ENCODE results near the gene BRDT.

Gene BRDT

GRCh38 chr1:92031281-92032110 is 82.3 kb downstream of the BRDT start:
- Histone ChIP-seq H3K4me3 (replicated peaks; ENCODE audit: insufficient read depth, low read length) (no peak overlapping the region), H3K27me3 (ENCODE audit: insufficient read depth, poor library complexity, severe bottlenecking) (peaks cover 8% of the 10 kb centered on the region), H3K27ac (replicated peaks) (no peak overlapping the region)
- TF ChIP-seq, protein P1, sequence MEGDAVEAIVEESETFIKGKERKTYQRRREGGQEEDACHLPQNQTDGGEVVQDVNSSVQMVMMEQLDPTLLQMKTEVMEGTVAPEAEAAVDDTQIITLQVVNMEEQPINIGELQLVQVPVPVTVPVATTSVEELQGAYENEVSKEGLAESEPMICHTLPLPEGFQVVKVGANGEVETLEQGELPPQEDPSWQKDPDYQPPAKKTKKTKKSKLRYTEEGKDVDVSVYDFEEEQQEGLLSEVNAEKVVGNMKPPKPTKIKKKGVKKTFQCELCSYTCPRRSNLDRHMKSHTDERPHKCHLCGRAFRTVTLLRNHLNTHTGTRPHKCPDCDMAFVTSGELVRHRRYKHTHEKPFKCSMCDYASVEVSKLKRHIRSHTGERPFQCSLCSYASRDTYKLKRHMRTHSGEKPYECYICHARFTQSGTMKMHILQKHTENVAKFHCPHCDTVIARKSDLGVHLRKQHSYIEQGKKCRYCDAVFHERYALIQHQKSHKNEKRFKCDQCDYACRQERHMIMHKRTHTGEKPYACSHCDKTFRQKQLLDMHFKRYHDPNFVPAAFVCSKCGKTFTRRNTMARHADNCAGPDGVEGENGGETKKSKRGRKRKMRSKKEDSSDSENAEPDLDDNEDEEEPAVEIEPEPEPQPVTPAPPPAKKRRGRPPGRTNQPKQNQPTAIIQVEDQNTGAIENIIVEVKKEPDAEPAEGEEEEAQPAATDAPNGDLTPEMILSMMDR (IDR thresholded peaks at IDR 0.05; ENCODE audit: insufficient read depth, low read length) = no peak
- TF ChIP-seq SPI1 (IDR thresholded peaks at IDR 0.05; ENCODE audit: borderline replicate concordance, low read depth) (no peak), POLR2AphosphoS5 (IDR thresholded peaks at IDR 0.05; ENCODE audit: low read depth) (no peak), GABPA (IDR thresholded peaks at IDR 0.05; ENCODE audit: low read depth) (no peak)
- TF ChIP-seq, protein P2, sequence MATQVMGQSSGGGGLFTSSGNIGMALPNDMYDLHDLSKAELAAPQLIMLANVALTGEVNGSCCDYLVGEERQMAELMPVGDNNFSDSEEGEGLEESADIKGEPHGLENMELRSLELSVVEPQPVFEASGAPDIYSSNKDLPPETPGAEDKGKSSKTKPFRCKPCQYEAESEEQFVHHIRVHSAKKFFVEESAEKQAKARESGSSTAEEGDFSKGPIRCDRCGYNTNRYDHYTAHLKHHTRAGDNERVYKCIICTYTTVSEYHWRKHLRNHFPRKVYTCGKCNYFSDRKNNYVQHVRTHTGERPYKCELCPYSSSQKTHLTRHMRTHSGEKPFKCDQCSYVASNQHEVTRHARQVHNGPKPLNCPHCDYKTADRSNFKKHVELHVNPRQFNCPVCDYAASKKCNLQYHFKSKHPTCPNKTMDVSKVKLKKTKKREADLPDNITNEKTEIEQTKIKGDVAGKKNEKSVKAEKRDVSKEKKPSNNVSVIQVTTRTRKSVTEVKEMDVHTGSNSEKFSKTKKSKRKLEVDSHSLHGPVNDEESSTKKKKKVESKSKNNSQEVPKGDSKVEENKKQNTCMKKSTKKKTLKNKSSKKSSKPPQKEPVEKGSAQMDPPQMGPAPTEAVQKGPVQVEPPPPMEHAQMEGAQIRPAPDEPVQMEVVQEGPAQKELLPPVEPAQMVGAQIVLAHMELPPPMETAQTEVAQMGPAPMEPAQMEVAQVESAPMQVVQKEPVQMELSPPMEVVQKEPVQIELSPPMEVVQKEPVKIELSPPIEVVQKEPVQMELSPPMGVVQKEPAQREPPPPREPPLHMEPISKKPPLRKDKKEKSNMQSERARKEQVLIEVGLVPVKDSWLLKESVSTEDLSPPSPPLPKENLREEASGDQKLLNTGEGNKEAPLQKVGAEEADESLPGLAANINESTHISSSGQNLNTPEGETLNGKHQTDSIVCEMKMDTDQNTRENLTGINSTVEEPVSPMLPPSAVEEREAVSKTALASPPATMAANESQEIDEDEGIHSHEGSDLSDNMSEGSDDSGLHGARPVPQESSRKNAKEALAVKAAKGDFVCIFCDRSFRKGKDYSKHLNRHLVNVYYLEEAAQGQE (IDR thresholded peaks at IDR 0.05; ENCODE audit: insufficient replicate concordance, low read depth) = no peak
- DNase-seq (ENCODE audit: low read depth in 1 of 2, low spot score in 1 of 2) = no peak

DNA sequence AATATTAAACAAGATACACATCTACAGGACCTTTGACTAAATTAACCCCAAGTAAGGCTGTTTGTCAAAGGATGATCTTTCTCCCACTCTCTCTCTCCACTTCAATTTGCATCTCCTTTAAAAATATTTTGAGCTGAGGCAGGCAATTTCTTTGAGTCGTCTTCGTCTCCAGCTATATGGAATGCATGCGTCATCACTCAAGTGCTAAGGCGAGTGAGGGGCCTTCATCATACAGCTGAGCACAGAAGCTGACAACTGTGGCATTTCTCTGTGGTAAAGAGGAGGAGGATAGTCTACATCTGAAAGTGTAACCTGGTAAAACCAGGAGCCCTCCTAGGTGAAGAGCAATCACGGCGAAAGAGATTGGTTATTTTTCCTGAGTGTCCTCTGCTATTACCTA is 88.2 kb downstream of the BRDT start:
- H3K27me3 ChIP-seq (ENCODE audit: insufficient read depth, poor library complexity, severe bottlenecking) = no peaks in the 10 kb centered on the region
- DNase-seq (ENCODE audit: low read depth in 1 of 2, low spot score in 1 of 2) = no peak
- H3K4me3 ChIP-seq (replicated peaks; ENCODE audit: insufficient read depth, low read length) = no peak overlapping the region
- TF ChIP-seq SPI1 (IDR thresholded peaks at IDR 0.05; ENCODE audit: borderline replicate concordance, low read depth) = no peak
- TF ChIP-seq POLR2AphosphoS5 (IDR thresholded peaks at IDR 0.05; ENCODE audit: low read depth) = no peak
- no peak for TF ChIP-seq GABPA (IDR thresholded peaks at IDR 0.05; ENCODE audit: low read depth)
- TF ChIP-seq, protein P2 (IDR thresholded peaks at IDR 0.05; ENCODE audit: insufficient replicate concordance, low read depth) = no peak
- TF ChIP-seq, protein P1 (IDR thresholded peaks at IDR 0.05; ENCODE audit: insufficient read depth, low read length) = no peak
- no peak overlapping the region for H3K27ac ChIP-seq (replicated peaks)

- H3K27me3 ChIP-seq (ENCODE audit: insufficient read depth, poor library complexity, severe bottlenecking) = no peaks in the 10 kb centered on the region
- TF ChIP-seq, protein P2 (IDR thresholded peaks at IDR 0.05; ENCODE audit: insufficient replicate concordance, low read depth) = no peak
- TF ChIP-seq, protein P1 (IDR thresholded peaks at IDR 0.05; ENCODE audit: insufficient read depth, low read length) = no peak
- TF ChIP-seq SPI1 (IDR thresholded peaks at IDR 0.05; ENCODE audit: borderline replicate concordance, low read depth) (no peak), GABPA (IDR thresholded peaks at IDR 0.05; ENCODE audit: low read depth) (no peak), POLR2AphosphoS5 (IDR thresholded peaks at IDR 0.05; ENCODE audit: low read depth) (no peak)
- DNase-seq (ENCODE audit: low read depth in 1 of 2, low spot score in 1 of 2) = no peak
- no peak overlapping the region for H3K4me3 ChIP-seq (replicated peaks; ENCODE audit: insufficient read depth, low read length)
- no peak overlapping the region for H3K27ac ChIP-seq (replicated peaks)
These were observed 89.6 kb downstream of the BRDT start for GRCh38 chr1:92038695-92039346.
